Measurements from ENCODE around the gene MACROD2. TPM values are rescaled to one million over a fixed set of nuclear protein-coding genes. Genes with fewer than 3 reads are reported as not detected.

The MACROD2 gene
- total RNA-seq, 1 donor, result 1.3 TPM

DNA sequence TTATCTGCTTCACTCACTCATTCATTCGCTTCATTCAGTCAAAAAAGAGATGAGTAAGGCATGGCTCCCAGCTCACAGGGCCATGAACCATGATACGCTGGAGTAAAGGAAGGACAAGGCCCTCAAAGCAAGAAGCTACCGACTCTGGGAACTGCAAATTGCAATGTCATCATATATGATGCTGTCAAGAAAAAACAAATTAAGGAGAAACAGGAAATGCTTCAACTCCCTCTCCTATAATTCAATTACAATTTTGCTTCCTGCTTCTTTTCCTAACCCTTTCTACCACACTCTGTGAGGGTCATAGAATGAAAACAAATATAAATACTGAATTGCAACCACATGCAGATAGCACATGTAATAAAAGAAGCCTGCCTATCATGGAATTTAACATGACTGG, 1067.8 kb downstream of the MACROD2 start:
- TF ChIP-seq CTCF (IDR thresholded peaks at IDR 0.05; ENCODE audit: insufficient read depth, low read length), result no peak
- no peak for DNase-seq (ENCODE audit: low read depth)
- no peak overlapping the region for H3K4me3 ChIP-seq (ENCODE audit: low read depth, low read length)

DNA sequence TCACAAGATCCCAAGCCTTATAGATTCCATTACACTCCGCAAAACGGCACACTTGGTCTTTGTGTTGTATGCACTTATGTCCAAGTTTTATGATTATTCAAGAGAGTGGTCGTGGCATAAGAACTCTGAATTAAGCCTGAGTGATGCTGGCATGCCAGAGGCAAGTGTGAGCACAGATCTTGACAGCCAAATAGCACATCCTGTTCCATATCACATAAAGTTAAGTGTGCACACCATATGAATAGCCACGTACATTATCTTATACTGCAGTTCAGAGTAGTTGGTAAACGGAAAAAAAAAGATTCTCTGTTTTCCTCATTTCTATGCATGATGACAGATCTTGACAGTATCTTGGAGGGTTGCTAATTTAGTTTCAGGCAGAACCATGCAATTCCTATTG, 1069.4 kb downstream of the MACROD2 start:
- H3K4me3 ChIP-seq (ENCODE audit: low read depth, low read length), result no peak overlapping the region
- no peak for TF ChIP-seq CTCF (IDR thresholded peaks at IDR 0.05; ENCODE audit: insufficient read depth, low read length)
- DNase-seq (ENCODE audit: low read depth), result no peak

DNA sequence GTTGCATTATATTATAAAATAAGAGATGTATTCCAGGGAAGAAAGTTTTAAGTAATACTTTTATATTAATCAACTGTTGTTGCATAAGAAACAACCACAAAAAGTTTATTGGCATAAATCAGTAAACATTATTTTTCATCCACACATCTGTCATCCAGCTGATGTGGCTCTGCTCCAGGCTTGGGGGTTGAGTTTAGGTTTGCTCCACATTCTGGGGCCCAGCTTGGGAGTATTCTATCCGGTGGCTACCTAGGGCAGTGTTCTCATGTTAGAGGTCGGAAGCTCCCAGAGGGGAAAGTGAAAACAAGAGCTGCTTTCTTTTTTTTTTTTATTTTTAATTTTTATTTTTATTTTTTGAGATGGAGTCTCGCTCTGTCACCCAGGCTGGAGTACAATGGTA, 1070.5 kb downstream of the MACROD2 start:
- no peak overlapping the region for H3K4me3 ChIP-seq (ENCODE audit: low read depth, low read length)
- no peak for TF ChIP-seq CTCF (IDR thresholded peaks at IDR 0.05; ENCODE audit: insufficient read depth, low read length)
- DNase-seq (ENCODE audit: low read depth), result no peak

DNA sequence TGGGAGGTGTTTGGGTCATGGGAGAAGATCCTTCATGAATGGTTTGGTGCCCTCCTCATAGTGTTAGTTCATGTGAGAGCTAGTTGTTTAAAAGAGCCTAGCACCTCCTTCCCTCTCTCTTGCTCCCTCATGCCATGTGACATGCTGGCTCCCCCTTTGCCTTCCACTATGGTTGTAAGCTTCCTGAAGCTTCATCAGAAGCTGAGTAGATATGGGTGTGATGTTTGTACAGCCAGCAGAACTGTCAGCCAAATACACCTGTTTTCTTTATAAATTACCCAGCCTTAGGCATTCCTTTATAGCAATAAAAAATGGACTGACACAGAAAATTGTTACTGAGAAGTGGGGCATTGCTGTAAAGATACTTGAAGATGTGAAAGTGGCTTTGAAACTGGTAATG, 1073.2 kb downstream of the MACROD2 start:
- no peak for TF ChIP-seq CTCF (IDR thresholded peaks at IDR 0.05; ENCODE audit: insufficient read depth, low read length)
- no peak overlapping the region for H3K4me3 ChIP-seq (ENCODE audit: low read depth, low read length)
- DNase-seq (ENCODE audit: low read depth), result no peak

DNA sequence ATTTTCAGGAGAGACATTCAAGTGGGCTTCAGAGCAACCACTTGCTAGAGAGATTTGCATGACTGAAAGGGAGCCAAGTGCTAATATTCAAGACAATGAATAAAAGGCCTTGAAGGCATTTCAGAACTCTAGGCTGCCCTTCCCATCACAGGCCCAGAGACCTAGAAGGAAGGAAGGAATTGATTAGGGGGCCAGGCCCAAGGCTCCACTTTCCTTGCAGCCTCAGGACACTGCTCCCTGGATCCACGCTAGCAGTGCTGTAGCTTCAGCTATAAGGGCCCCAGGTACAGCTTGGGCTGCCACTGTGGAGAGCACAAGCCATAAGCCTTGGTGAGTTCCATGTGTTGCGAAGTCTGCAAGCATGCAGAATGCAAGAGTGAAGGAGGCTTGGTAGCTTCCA, 1074.0 kb downstream of the MACROD2 start:
- TF ChIP-seq CTCF (IDR thresholded peaks at IDR 0.05; ENCODE audit: insufficient read depth, low read length), result no peak
- no peak overlapping the region for H3K4me3 ChIP-seq (ENCODE audit: low read depth, low read length)
- no peak for DNase-seq (ENCODE audit: low read depth)

DNA sequence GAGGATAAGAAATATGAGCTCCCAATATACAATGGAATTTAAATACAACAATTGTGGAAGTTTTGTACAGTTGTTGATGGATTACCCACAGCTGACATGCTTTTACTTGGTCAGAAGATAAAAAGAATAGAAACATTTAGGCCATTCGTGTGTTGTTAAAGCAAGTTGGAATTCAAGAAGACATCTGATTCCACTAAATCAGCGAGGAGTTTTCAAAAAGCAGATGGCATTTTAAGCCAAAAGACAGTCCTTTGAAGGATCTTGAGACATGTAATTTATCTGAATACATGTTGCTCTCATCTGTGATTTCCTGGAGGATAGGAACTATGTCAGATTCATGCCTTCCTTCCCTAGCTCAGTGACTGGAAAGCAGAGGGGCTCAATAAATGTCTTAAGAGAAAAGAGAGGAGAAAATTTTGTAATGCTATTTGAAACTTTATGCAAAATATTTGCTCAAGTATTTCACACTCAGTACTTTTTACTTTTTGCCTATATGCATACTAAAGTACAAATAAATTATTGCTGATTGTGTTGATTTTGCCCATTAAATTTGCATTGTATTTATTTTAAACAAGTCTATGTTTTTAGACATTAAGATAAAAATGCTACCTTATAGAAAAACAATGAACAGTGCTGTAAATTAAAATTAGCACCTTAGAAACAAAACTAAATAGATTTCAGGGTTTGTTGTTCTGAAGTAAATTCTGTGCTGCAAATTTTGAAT, 1075.9 kb downstream of the MACROD2 start:
- no peak overlapping the region for H3K4me3 ChIP-seq (ENCODE audit: low read depth, low read length)
- no peak for TF ChIP-seq CTCF (IDR thresholded peaks at IDR 0.05; ENCODE audit: insufficient read depth, low read length)
- no peak for DNase-seq (ENCODE audit: low read depth)

- no peak for TF ChIP-seq CTCF (IDR thresholded peaks at IDR 0.05; ENCODE audit: insufficient read depth, low read length)
Measured at GRCh38 chr20:15072316-15072715, 1077.0 kb downstream of the MACROD2 start.

More at GRCh38 chr20:15072316-15072715, 1077.0 kb downstream of the MACROD2 start:
- DNase-seq (ENCODE audit: low read depth), result no peak
- no peak overlapping the region for H3K4me3 ChIP-seq (ENCODE audit: low read depth, low read length)
